KMS-11 (cell line): ENCODE results near the gene CYB561.

Experiments used
- H2AFZ ChIP-seq: fragments of 200-600 bp; sonication (generic); 2 replicates; pipeline ENCODE4 v1.6.1; 2016; ENCODE audit warnings: antibody characterized with exemption, mixed run types, low read depth
- H3K27ac ChIP-seq: fragments of 200-600 bp; sonication (generic); 2 replicates; pipeline ENCODE4 v1.6.1; 2016; ENCODE audit warnings: mild to moderate bottlenecking, mixed run types
- H3K27me3 ChIP-seq: fragments of 200-600 bp; sonication (generic); 2 replicates; pipeline ENCODE4 v1.6.1; 2017; ENCODE audit warnings: mild to moderate bottlenecking, low read depth, mixed run types, moderate library complexity; ENCODE audit not compliant: insufficient read depth
- H3K36me3 ChIP-seq: fragments of 200-600 bp; sonication (generic); 2 replicates; pipeline ENCODE4 v1.6.1; 2017; ENCODE audit warnings: mild to moderate bottlenecking, mixed run types; ENCODE audit not compliant: insufficient read depth
- H3K4me1 ChIP-seq: fragments of 200-600 bp; sonication (generic); 2 replicates; pipeline ENCODE4 v1.6.1; 2016; ENCODE audit warnings: mild to moderate bottlenecking, low read depth, mixed run types; ENCODE audit not compliant: poor library complexity, severe bottlenecking
- H3K4me2 ChIP-seq: fragments of 200-600 bp; sonication (generic); 2 replicates; pipeline ENCODE4 v1.7.0; 2016; ENCODE audit warnings: mild to moderate bottlenecking, mixed run types
- H3K4me3 ChIP-seq: fragments of 200-600 bp; sonication (generic); IDR thresholded peaks from 2 replicates; pipeline ENCODE4 v1.6.1; 2017; ENCODE audit warnings: low read depth, low read length, mixed read lengths; ENCODE audit not compliant: insufficient read depth
- H3K79me2 ChIP-seq: fragments of 200-600 bp; sonication (generic); 2 replicates; pipeline ENCODE4 v1.6.1; 2016; ENCODE audit warnings: low read depth, mixed run types; ENCODE audit not compliant: insufficient read depth
- H3K9ac ChIP-seq: fragments of 200-600 bp; sonication (generic); 2 replicates; pipeline ENCODE4 v1.6.1; 2016; ENCODE audit warnings: mild to moderate bottlenecking, mixed run types
- H4K20me1 ChIP-seq: fragments of 200-600 bp; sonication (generic); 2 replicates; pipeline ENCODE4 v1.6.1; 2016; ENCODE audit warnings: mild to moderate bottlenecking, mixed run types; ENCODE audit not compliant: insufficient read depth
- CTCF ChIP-seq: fragments of 200-600 bp; sonication (generic); conservative IDR thresholded peaks from 2 replicates; pipeline ENCODE4 v1.6.1; 2017; ENCODE audit warnings: low read depth, mild to moderate bottlenecking, antibody characterized with exemption, low read length, moderate library complexity, mixed read lengths

Gene CYB561

GRCh38 chr17:63433746-63434591, 12.1 kb downstream of the CYB561 start:
- H3K9ac ChIP-seq = no peak overlapping the region
- H4K20me1 ChIP-seq = no peaks in the 10 kb centered on the region
- no peak overlapping the region for H3K4me2 ChIP-seq
- H3K4me3 ChIP-seq = no peak overlapping the region
- H3K36me3 ChIP-seq = no peaks in the 10 kb centered on the region
- no peak overlapping the region for H2AFZ ChIP-seq
- H3K27ac ChIP-seq = no peak overlapping the region
- no peaks in the 10 kb centered on the region for H3K27me3 ChIP-seq
- H3K4me1 ChIP-seq = no peaks in the 10 kb centered on the region
- TF ChIP-seq CTCF = no peak
- H3K79me2 ChIP-seq = no peaks in the 10 kb centered on the region

GRCh38 chr17:63431939-63432804, 13.9 kb downstream of the CYB561 start:
- H3K9ac ChIP-seq = no peak overlapping the region
- H3K36me3 ChIP-seq = no peaks in the 10 kb centered on the region
- H3K4me2 ChIP-seq = no peak overlapping the region
- H3K4me3 ChIP-seq = no peak overlapping the region
- no peak for TF ChIP-seq CTCF
- H2AFZ ChIP-seq = no peak overlapping the region
- no peaks in the 10 kb centered on the region for H3K79me2 ChIP-seq
- no peaks in the 10 kb centered on the region for H4K20me1 ChIP-seq
- H3K27me3 ChIP-seq = no peaks in the 10 kb centered on the region
- no peak overlapping the region for H3K27ac ChIP-seq
- H3K4me1 ChIP-seq = no peaks in the 10 kb centered on the region

GRCh38 chr17:63431618-63431938, 14.5 kb downstream of the CYB561 start:
- TF ChIP-seq CTCF = no peak
- Histone ChIP-seq H3K4me2 (no peak overlapping the region), H3K4me3 (no peak overlapping the region), H3K4me1 (no peaks in the 10 kb centered on the region), H4K20me1 (no peaks in the 10 kb centered on the region), H3K27ac (no peak overlapping the region), H3K27me3 (no peaks in the 10 kb centered on the region), H2AFZ (no peak overlapping the region), H3K9ac (no peak overlapping the region), H3K36me3 (no peaks in the 10 kb centered on the region), H3K79me2 (no peaks in the 10 kb centered on the region)

- Histone ChIP-seq H3K4me1 (no peaks in the 10 kb centered on the region), H3K9ac (no peak overlapping the region)
- no peak for TF ChIP-seq CTCF
Observed at GRCh38 chr17:63430223-63430622, 15.9 kb downstream of the CYB561 start.

More at GRCh38 chr17:63430223-63430622, 15.9 kb downstream of the CYB561 start:
- Histone ChIP-seq H3K27me3 (no peaks in the 10 kb centered on the region), H3K4me3 (no peak overlapping the region), H3K27ac (no peak overlapping the region), H3K36me3 (no peaks in the 10 kb centered on the region), H4K20me1 (no peaks in the 10 kb centered on the region), H3K4me2 (no peak overlapping the region), H3K79me2 (no peaks in the 10 kb centered on the region), H2AFZ (no peak overlapping the region)
